ENCODE measurements around the gene MAGI1. TPM values are rescaled to one million over a fixed set of nuclear protein-coding genes. Genes with fewer than 3 reads are reported as not detected.

MAGI1 gene
- polyA plus RNA-seq, 1 of the 3 experiments (the other 2 are of a cell fraction) = 10.3 TPM

- H3K27me3 ChIP-seq (ENCODE audit: insufficient read depth) = no peaks in the 10 kb centered on the region
- no peak overlapping the region for H3K4me3 ChIP-seq (ENCODE audit: low read depth in 2 of 2, low read length in 1 of 2)
- no peak for DNase-seq
- TF ChIP-seq NFIC (IDR thresholded peaks at IDR 0.05; ENCODE audit: borderline replicate concordance) = no peak
- TF ChIP-seq TEAD4 (IDR thresholded peaks at IDR 0.05; ENCODE audit: borderline replicate concordance, insufficient read depth) = no peak
- no peak for TF ChIP-seq RCOR1 (IDR thresholded peaks at IDR 0.05; ENCODE audit: low read length)
- no peak for TF ChIP-seq NRF1 (IDR thresholded peaks at IDR 0.05; ENCODE audit: low read depth, low read length)
- TF ChIP-seq SMC3 (IDR thresholded peaks at IDR 0.05; ENCODE audit: low read depth, low read length) = no peak
- no peak for TF ChIP-seq IRF3 (IDR thresholded peaks at IDR 0.05; ENCODE audit: low read depth, low read length)
- no peak for TF ChIP-seq RAD21 (IDR thresholded peaks at IDR 0.05; ENCODE audit: low read length)
- no peak for TF ChIP-seq GABPA (IDR thresholded peaks at IDR 0.05; ENCODE audit: low read depth)
- TF ChIP-seq MAX (IDR thresholded peaks at IDR 0.05; ENCODE audit: low read depth) = no peak
- TF ChIP-seq PBX3 (IDR thresholded peaks at IDR 0.05) = no peak
- no peak overlapping the region for H2AFZ ChIP-seq (ENCODE audit: low read depth)
- no peak overlapping the region for H3K4me2 ChIP-seq
- H3K9ac ChIP-seq = no peak overlapping the region
- 93% methylated on average over 13 of the region's 13 CpGs for WGBS (ENCODE audit: low lambda C conversion rate)
- no peak overlapping the region for H3K27ac ChIP-seq (ENCODE audit: low read depth in 2 of 2, low read length in 1 of 2)
- H3K79me2 ChIP-seq (ENCODE audit: insufficient read depth) = no peaks in the 10 kb centered on the region
- H3K9me2 ChIP-seq = no peaks in the 10 kb centered on the region
- H4K20me1 ChIP-seq (ENCODE audit: insufficient read depth) = no peaks in the 10 kb centered on the region
- no peaks in the 10 kb centered on the region for H3K36me3 ChIP-seq (replicated peaks in 1 of 2; ENCODE audit: control insufficient read depth in 1 of 2, insufficient read depth in 2 of 2, low read length in 1 of 2)
- peaks cover 1% of the 10 kb centered on the region for H3F3A ChIP-seq (replicated peaks; ENCODE audit: insufficient read depth)
- H3K4me1 ChIP-seq (ENCODE audit: control insufficient read depth in 1 of 2, insufficient read depth in 2 of 2, low read depth in 1 of 2, low read length in 1 of 2) = peaks cover 3 to 17% of the 10 kb centered on the region in 2 experiments; a peak in 3 of 4 replicates
- POLR2A ChIA-PET = no interaction called here
- H3K9me3 ChIP-seq = no peaks in the 10 kb centered on the region
- CTCF ChIA-PET = interaction anchor here (0.9 to 1.2 kb wide), 3 partner anchors 19 to 39 kb away, joined by 3 read pairs; no protein-coding TSS in a partner anchor
These were observed 559.9 kb downstream of the MAGI1 start for GRCh38 chr3:65478551-65479500.

GRCh38 chr3:65473736-65474135 is 565.0 kb downstream of the MAGI1 start:
- peaks cover 0 to 6% of the 10 kb centered on the region in 2 experiments; a peak in 1 of 4 replicates for H3K4me1 ChIP-seq (ENCODE audit: control insufficient read depth in 1 of 2, insufficient read depth in 2 of 2, low read depth in 1 of 2, low read length in 1 of 2)
- H3K9ac ChIP-seq = no peak overlapping the region
- no peaks in the 10 kb centered on the region for H3K36me3 ChIP-seq (replicated peaks in 1 of 2; ENCODE audit: control insufficient read depth in 1 of 2, insufficient read depth in 2 of 2, low read length in 1 of 2)
- peaks cover 10% of the 10 kb centered on the region for H3F3A ChIP-seq (replicated peaks; ENCODE audit: insufficient read depth)
- no peak overlapping the region for H2AFZ ChIP-seq (ENCODE audit: low read depth)
- CTCF ChIA-PET = interaction anchor here (0.6 to 1.2 kb wide), 3 partner anchors 34 to 319 kb away, joined by 3 to 4 read pairs (median 3); no protein-coding TSS in a partner anchor
- 61% methylated on average over 3 of the region's 3 CpGs for WGBS (ENCODE audit: low lambda C conversion rate)
- H3K79me2 ChIP-seq (ENCODE audit: insufficient read depth) = no peaks in the 10 kb centered on the region
- no peaks in the 10 kb centered on the region for H3K9me2 ChIP-seq
- H3K27ac ChIP-seq (ENCODE audit: low read depth in 2 of 2, low read length in 1 of 2) = no peak overlapping the region; a peak in 1 of 4 replicates
- TF ChIP-seq IRF3 (IDR thresholded peaks at IDR 0.05; ENCODE audit: low read depth, low read length) (no peak), ELF1 (IDR thresholded peaks at IDR 0.05) (no peak), JUND (IDR thresholded peaks at IDR 0.05) (no peak), TCF12 (IDR thresholded peaks at IDR 0.05) (no peak), NFIC (IDR thresholded peaks at IDR 0.05; ENCODE audit: borderline replicate concordance) (no peak), EZH2phosphoT487 (IDR thresholded peaks at IDR 0.05; ENCODE audit: borderline replicate concordance, low read depth) (no peak), RCOR1 (IDR thresholded peaks at IDR 0.05; ENCODE audit: low read length) (no peak)
- no peak overlapping the region for H3K4me2 ChIP-seq
- no peaks in the 10 kb centered on the region for H4K20me1 ChIP-seq (ENCODE audit: insufficient read depth)
- POLR2A ChIA-PET = interaction anchor here (0.7 kb wide), 1 partner anchor 111 kb away, joined by 3 read pairs; no protein-coding TSS in a partner anchor
- DNase-seq = no peak
- no peak overlapping the region for H3K4me3 ChIP-seq (ENCODE audit: low read depth in 2 of 2, low read length in 1 of 2)
- no peaks in the 10 kb centered on the region for H3K27me3 ChIP-seq (ENCODE audit: insufficient read depth)
- H3K9me3 ChIP-seq = no peaks in the 10 kb centered on the region

Data from SK-N-SH (cell line).